ENCODE results near the gene TRIO. TPM values are rescaled to one million over a fixed set of nuclear protein-coding genes. Genes with fewer than 3 reads are reported as not detected.

TRIO gene
- polyA plus RNA-seq, 1 donor (not counting 4 experiments of a cell fraction or from before 2014, with no cell fraction given), result 57.2 TPM

- Histone ChIP-seq H3K27me3 (ENCODE audit: control insufficient read depth, extremely low read depth, insufficient read depth, low read length) (no peaks in the 10 kb centered on the region), H3K79me2 (ENCODE audit: control insufficient read depth, insufficient read depth, low read length) (no peaks in the 10 kb centered on the region), H4K20me1 (ENCODE audit: control insufficient read depth, extremely low read depth, insufficient read depth, low read length) (no peaks in the 10 kb centered on the region), H3K9ac (ENCODE audit: control insufficient read depth, extremely low read depth, insufficient read depth, low read length) (no peak overlapping the region), H3K4me1 (ENCODE audit: control insufficient read depth, extremely low read depth, insufficient read depth, low read length) (peaks cover 38% of the 10 kb centered on the region), H3K4me2 (ENCODE audit: control insufficient read depth, extremely low read depth, insufficient read depth, low read depth, low read length) (no peak overlapping the region), H3K27ac (ENCODE audit: control insufficient read depth, insufficient read depth, low read length) (peak overlapping the region; percentile 22), H3K4me3 (ENCODE audit: control insufficient read depth in 2 of 3, extremely low read depth in 1 of 3, insufficient read depth in 2 of 3, low read depth in 1 of 3, low read length in 3 of 3) (no peak overlapping the region), H3K36me3 (ENCODE audit: control insufficient read depth in 2 of 2, extremely low read depth in 1 of 2, insufficient read depth in 2 of 2, low read length in 2 of 2) (no peaks in the 10 kb centered on the region), H3K9me3 (ENCODE audit: control insufficient read depth, low read depth, low read length) (peaks cover 2% of the 10 kb centered on the region), H3K9me1 (ENCODE audit: control insufficient read depth, extremely low read depth, insufficient read depth, low read length) (no peaks in the 10 kb centered on the region), H2AFZ (ENCODE audit: control insufficient read depth, low read length) (peak overlapping the region; percentile 5)
- dilution Hi-C loops (cut with MboI; ENCODE audit: extremely low pct_ligation_motif_present, low sequenced_read_pairs), result no loop called here
- TF ChIP-seq EZH2 (IDR thresholded peaks at IDR 0.05; ENCODE audit: low read length), result no peak
- TF ChIP-seq CTCF (optimal IDR thresholded peaks at IDR 0.05 in 1 of 3, IDR thresholded peaks at IDR 0.05 in 1 of 3, conservative IDR thresholded peaks at IDR 0.05 in 1 of 3; ENCODE audit: extremely low read depth in 1 of 3, insufficient read depth in 2 of 3, low read length in 3 of 3), result no peak
- FAIRE-seq (no peak), DNase-seq (ENCODE audit: low read depth, low spot score) (peak; percentile 65)
These were observed 32.5 kb upstream of the TRIO start for GRCh38 chr5:14110680-14111079.

- Histone ChIP-seq H2AFZ (ENCODE audit: control insufficient read depth, low read length) (peak overlapping the region; percentile 8), H3K9ac (ENCODE audit: control insufficient read depth, extremely low read depth, insufficient read depth, low read length) (no peak overlapping the region), H3K27me3 (ENCODE audit: control insufficient read depth, extremely low read depth, insufficient read depth, low read length) (no peaks in the 10 kb centered on the region), H3K4me3 (ENCODE audit: control insufficient read depth in 2 of 3, extremely low read depth in 1 of 3, insufficient read depth in 2 of 3, low read depth in 1 of 3, low read length in 3 of 3) (no peak overlapping the region), H3K9me3 (ENCODE audit: control insufficient read depth, low read depth, low read length) (peaks cover 2% of the 10 kb centered on the region), H3K4me2 (ENCODE audit: control insufficient read depth, extremely low read depth, insufficient read depth, low read depth, low read length) (no peak overlapping the region), H3K36me3 (ENCODE audit: control insufficient read depth in 2 of 2, extremely low read depth in 1 of 2, insufficient read depth in 2 of 2, low read length in 2 of 2) (no peaks in the 10 kb centered on the region), H3K79me2 (ENCODE audit: control insufficient read depth, insufficient read depth, low read length) (no peaks in the 10 kb centered on the region), H3K9me1 (ENCODE audit: control insufficient read depth, extremely low read depth, insufficient read depth, low read length) (no peaks in the 10 kb centered on the region), H3K27ac (ENCODE audit: control insufficient read depth, insufficient read depth, low read length) (no peak overlapping the region), H4K20me1 (ENCODE audit: control insufficient read depth, extremely low read depth, insufficient read depth, low read length) (no peaks in the 10 kb centered on the region), H3K4me1 (ENCODE audit: control insufficient read depth, extremely low read depth, insufficient read depth, low read length) (peaks cover 31% of the 10 kb centered on the region)
- DNase-seq (ENCODE audit: low read depth, low spot score), result no peak
- TF ChIP-seq EZH2 (IDR thresholded peaks at IDR 0.05; ENCODE audit: low read length) (no peak), CTCF (optimal IDR thresholded peaks at IDR 0.05 in 1 of 3, IDR thresholded peaks at IDR 0.05 in 1 of 3, conservative IDR thresholded peaks at IDR 0.05 in 1 of 3; ENCODE audit: extremely low read depth in 1 of 3, insufficient read depth in 2 of 3, low read length in 3 of 3) (no peak)
- dilution Hi-C loops (cut with MboI; ENCODE audit: extremely low pct_ligation_motif_present, low sequenced_read_pairs), result no loop called here
- no peak for FAIRE-seq
These were observed 30.0 kb upstream of the TRIO start for GRCh38 chr5:14112998-14113652.

Data from keratinocyte (primary cell).